Hematopoietic multipotent progenitor cell treated with erythropoietin and hydrocortisone succinate and interleukin-3 and kit ligand, for 4 days (in vitro differentiated cells): ENCODE measurements around the gene TCF4.

Experiments used
- DNase-seq: peaks from one replicate; pipeline ENCODE4 v3.0.0-alpha.2; 2015

TCF4 gene

DNA sequence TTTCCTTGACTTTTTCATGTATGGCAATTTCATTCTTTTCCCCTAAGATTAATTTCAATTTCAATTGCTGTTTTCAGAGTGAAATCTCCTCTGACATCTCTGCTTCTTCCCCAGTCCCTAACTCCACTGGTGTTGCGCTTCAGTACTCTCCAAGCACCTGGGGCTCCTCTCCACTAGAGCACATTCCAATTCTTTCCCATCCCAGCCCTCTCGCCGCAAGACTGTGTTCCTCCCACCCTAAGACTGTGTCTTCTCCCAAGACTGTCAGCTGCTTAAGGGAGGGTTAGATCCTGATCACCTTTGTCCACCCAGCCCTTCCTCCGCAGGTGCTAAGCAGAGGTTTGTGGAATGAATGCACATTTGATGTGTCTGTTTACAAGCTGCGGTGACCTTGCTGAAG is 373.0 kb downstream of the TCF4 start:
- DNase-seq: no peak

DNA sequence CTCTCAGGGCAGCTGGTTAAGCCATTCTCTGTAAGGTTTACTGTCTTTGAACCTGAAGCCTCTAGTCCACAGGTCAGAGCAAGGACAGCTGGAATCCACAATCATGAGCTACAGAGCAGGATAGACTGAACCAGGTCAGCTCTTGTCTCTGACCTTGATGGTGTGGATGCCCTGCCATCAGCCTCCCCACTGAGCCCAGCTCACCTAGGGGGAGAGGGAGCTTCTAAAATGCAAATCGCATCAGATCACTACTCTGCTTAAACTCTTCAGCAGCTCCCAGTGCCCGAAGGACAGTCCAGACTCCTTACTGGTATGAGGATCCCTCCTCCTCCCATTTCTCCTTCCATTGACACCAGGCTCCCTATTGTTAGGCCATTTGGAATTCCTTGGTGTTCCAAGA is 373.5 kb downstream of the TCF4 start:
- DNase-seq: no peak

DNA sequence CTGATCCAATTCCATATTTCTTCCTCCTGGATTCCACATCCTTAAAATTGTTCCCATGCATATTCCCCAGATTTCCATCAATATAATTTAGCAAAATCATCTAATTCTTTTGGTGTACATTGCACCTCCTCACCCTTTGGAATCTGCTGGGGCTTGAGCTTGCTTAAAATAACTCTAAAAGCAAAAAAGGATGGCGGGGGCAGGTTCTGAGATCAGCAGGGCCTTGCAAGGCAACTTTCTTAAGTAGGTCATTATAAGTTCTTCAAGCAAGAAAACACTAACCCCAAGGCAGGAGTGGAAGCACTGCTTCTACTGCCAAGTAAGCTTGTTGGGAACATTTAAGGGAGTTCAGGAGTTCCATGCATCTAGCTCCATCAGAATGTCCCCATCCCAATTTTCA is 374.4 kb downstream of the TCF4 start:
- no peak for DNase-seq

DNA sequence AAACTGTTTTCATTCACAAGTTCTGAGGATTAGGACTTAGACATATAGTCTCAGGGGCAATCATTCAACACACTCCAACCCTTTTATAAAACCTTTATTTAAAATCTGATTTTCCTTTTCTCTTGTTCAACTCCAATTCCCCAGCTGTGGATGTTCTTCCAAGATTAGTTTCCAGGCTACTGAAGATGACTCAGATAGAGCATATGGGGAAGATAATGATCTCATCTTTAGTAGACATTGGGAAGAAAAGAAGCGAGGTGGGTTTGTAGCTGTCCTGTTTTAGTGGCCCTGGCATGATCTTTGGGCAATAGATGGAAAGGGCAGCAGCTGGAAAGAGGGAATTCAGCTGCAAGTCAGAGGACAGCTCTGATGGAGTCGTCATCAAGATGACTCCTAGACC is 381.1 kb downstream of the TCF4 start:
- DNase-seq: no peak

DNA sequence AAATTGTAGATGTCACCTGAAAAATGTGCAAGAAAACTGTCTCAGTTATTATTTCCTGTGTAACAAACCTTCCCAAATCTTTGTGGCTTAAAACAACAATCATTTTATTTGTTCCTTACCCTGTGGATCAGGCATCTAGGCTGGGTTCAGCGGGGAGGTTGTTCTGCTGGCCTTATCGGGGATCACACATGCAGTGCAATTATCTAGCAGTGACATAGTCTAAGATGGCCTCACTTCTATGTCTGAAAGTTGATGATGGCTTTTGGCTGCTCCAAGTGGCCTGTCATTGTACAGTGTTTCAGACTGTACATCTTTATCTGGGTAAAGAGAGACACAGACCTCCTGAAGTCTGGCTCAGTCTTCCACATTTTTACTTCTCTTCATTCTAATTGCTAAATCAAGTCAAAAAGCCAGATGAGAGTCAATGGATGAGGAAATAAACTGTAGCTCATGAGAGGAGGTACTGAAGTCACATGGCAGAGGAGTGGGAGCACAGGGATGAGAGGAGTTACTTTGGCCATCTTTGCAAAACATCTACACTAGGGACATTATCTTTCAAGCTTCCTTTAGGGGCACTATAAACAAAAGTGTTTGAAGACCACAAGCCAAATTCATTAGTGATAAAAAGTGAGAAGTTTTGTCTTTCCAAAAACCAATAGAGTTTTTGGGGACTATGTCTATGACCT is 385.6 kb downstream of the TCF4 start:
- DNase-seq: no peak

DNA sequence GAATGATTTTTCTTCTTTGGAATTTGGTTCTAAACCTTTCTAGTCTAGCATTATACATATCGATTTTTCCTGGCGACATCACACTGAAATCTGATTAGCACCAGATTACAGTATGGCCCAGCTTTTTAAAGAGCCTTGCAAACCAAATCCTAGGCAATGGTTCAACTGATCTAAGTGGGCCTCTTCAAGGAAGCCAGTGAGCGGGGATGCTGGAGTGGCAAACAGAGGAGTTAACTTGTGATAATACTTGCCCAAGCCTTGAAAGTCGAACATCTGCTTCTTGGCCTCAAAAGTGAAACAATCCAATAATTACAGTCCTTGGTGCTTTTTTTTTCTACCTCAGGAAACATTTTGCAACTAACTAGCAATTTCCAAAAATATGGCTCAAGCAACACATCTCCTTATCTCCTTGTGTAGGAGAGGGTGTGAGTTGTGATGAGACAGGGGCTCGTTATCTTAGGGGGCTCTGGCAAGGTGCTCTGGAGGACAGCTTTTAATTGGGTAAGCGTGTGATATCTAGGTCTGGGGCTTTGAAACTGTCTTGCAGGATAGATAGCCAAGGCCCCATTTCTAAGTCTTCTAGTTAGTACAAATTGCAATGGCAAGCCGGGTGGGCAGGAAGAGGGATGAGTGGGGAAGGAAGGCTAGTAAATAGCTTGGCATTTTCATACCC is 388.6 kb downstream of the TCF4 start:
- DNase-seq: no peak

DNA sequence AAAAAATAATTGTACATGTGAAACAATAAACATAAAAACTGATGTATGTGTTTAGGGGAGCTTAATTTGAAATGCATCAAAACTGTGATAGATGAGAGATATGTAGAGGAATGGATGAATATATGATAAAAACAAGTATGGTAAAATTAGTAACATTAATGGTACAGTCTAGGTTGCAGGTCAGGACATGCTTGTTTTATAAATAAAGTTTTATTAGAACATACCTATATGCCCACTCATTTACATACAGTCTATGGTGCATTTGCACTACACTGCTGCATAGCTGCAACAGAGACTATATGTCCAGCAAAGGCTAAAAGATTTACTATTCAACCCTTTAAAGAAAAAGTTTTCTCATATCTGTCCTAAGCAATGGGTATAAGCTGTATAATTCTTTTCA is 392.1 kb downstream of the TCF4 start:
- no peak for DNase-seq

DNA sequence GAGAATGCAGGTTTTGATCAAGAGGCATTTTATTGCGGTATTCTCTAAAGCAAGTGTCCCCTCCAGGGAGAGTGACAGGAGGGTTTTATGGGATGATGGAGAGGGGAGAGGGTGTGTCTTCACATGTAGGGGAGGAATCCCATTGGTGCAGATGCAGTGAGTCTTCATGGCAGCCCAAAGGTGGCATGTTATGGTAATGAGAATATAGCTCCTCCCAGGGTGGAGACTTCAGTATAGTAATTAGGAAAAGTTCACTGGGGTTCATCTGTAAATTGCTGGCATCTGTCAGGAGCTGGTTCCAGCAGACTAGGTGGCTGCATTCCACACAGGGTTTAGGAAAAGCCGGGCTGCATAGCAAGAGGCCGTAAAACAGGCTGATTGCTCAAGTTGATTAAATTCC is 398.0 kb downstream of the TCF4 start:
- DNase-seq: no peak

DNA sequence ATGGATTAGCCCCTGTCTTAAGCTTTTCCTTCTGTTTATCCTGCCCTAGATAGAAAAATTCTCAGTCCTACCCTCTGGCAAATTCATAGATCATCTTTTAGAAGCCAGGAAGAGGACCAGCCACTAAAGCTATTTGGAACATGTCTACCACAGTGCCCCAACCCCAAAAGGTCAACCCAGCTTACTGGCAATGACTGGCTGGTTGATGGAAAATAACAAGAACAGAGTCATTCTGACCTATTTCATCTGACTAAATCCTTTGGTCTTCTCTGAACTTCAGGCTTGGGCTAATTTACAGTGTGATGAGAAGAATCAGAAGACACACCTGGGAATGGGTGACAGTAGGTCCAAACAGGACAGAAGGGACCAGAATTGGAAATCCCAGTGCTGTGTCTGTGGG is 401.4 kb downstream of the TCF4 start:
- no peak for DNase-seq

DNA sequence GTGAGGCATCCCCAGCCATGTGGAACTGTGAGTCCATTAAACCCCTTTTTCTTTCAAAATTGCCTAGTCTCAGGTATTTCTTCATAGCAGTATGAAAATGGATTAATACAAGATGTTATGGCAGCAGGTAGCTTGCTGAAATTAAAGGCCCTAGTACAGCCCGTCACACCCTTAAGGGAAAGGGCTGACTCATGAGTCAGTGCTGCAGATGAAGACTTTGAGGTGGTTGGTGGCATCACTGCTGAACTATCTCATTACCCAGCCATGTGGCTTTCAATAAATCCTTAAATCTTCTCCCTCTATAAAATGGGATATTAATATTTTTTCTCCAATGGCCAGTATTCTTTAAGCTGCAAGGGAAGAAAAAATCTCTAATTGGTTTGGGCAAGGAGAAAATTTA is 402.6 kb downstream of the TCF4 start:
- no peak for DNase-seq

DNA sequence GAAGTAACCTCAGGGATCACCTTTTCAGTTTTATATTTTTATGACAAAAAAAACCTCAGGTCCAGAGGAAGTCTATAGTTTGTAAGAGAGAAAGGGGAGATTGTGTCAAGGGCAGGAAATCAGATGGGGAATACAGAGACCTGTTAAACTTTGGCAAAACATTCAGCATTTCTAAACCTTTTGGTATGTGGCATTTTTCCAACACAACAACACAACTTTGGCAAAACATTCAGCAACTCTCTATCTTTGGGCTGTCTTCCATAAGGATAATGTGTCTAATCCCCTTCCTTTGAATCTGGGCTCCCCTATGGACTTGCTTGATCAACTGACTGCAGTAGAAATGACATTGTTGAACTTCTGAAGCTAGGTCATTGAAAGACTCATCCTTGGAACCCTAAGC is 408.2 kb downstream of the TCF4 start:
- DNase-seq: no peak

DNA sequence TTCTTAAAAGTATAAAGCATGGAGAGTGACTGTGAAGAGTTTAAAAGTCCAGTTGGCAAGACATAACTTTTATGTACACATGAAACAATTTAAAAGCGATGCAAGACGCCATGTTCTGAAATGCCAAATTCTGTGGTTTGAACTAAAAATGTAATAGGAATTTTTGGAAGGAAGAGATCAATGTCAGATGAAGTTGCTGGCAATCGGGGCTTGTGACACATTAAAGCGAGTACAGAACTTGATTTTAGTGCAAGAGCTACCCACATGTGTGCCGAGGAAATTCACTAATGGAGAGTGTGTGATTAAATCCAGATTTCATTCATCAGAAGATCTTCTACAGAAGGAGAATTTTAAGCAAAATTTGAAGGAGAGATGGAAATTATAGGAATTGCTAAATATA is 408.6 kb downstream of the TCF4 start:
- no peak for DNase-seq

DNA sequence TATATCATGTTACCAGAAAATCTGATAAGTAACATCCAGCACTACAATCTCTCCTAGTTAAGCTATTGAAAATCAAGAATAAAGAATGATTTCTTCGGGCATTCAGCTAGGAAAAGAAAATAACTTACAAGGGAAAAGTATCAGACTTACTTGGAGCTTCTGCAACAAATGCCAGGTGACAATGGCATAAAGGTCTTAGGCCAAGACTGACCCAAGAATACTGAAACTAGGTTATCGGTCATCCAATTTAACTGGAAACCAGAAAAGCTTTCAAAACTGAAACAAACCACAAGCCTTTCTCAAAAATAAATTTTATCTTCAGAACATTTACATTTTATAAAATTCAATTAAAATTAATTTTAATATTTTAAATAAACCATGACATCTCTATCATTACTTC is 414.7 kb downstream of the TCF4 start:
- DNase-seq: no peak
